ENCODE measurements around the gene IGSF21. TPM values are rescaled to one million over a fixed set of nuclear protein-coding genes. Genes with fewer than 3 reads are reported as not detected.

IGSF21 gene
- total and polyA plus RNA-seq, 2 experiments from 2014 or later: not detected

- Histone ChIP-seq H3K27ac (no peak overlapping the region), H3K4me2 (no peak overlapping the region), H3K4me1 (ENCODE audit: insufficient read depth) (no peaks in the 10 kb centered on the region), H3K27me3 (peaks cover 22% of the 10 kb centered on the region), H2AFZ (no peak overlapping the region), H3K36me3 (replicated peaks; ENCODE audit: insufficient read depth, low read depth) (no peaks in the 10 kb centered on the region), H3K9me3 (ENCODE audit: low read depth) (no peaks in the 10 kb centered on the region), H3K9me2 (replicated peaks; ENCODE audit: insufficient read depth) (no peaks in the 10 kb centered on the region), H3K4me3 (no peak overlapping the region), H3K79me2 (no peaks in the 10 kb centered on the region), H4K20me1 (ENCODE audit: insufficient read depth, poor library complexity, severe bottlenecking) (no peaks in the 10 kb centered on the region)
- TF ChIP-seq CTCF (IDR thresholded peaks at IDR 0.05; ENCODE audit: poor library complexity): no peak
- DNase-seq (ENCODE audit: low spot score): no peak
- WGBS (ENCODE audit: low lambda C conversion rate, missing lambda C conversion rate): 30% methylated on average over 2 of the region's 2 CpGs
These were observed 14.4 kb upstream of the IGSF21 start for GRCh38 chr1:18093193-18093592.

DNA sequence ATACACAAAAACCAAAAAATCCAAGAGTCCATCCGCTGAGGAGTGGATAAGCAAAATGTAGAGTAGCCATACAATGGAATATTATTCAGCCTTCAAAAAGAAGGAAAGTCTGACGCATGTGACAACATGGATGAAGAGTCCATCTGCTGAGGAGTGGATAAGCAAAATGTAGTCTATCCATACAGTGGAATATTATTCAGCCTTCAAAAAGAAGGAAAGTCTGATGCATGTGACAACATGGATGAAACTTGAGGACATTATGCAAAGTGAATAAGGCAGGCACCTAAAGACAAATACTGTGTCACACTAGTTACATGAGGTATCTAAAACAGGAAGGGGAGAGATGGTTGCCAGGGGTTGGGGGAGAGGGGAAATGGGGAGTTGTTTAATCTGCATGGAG, 14.0 kb upstream of the IGSF21 start:
- H3K4me1 ChIP-seq (ENCODE audit: insufficient read depth): no peaks in the 10 kb centered on the region
- 90% methylated on average over 2 of the region's 2 CpGs for WGBS (ENCODE audit: low lambda C conversion rate, missing lambda C conversion rate)
- H3K9me3 ChIP-seq (ENCODE audit: low read depth): no peaks in the 10 kb centered on the region
- H3K4me3 ChIP-seq: no peak overlapping the region
- H2AFZ ChIP-seq: no peak overlapping the region
- H3K27me3 ChIP-seq: peaks cover 27% of the 10 kb centered on the region
- no peaks in the 10 kb centered on the region for H3K9me2 ChIP-seq (replicated peaks; ENCODE audit: insufficient read depth)
- H3K79me2 ChIP-seq: no peaks in the 10 kb centered on the region
- H3K27ac ChIP-seq: no peak overlapping the region
- H4K20me1 ChIP-seq (ENCODE audit: insufficient read depth, poor library complexity, severe bottlenecking): no peaks in the 10 kb centered on the region
- TF ChIP-seq EZH2phosphoT487 (IDR thresholded peaks at IDR 0.05; ENCODE audit: low read depth, severe bottlenecking, unreplicated experiment) (no peak), EZH2 (IDR thresholded peaks at IDR 0.05; ENCODE audit: borderline replicate concordance) (no peak), CTCF (IDR thresholded peaks at IDR 0.05; ENCODE audit: poor library complexity) (no peak)
- H3K4me2 ChIP-seq: no peak overlapping the region
- H3K36me3 ChIP-seq (replicated peaks; ENCODE audit: insufficient read depth, low read depth): no peaks in the 10 kb centered on the region
- no peak for DNase-seq (ENCODE audit: low spot score)

DNA sequence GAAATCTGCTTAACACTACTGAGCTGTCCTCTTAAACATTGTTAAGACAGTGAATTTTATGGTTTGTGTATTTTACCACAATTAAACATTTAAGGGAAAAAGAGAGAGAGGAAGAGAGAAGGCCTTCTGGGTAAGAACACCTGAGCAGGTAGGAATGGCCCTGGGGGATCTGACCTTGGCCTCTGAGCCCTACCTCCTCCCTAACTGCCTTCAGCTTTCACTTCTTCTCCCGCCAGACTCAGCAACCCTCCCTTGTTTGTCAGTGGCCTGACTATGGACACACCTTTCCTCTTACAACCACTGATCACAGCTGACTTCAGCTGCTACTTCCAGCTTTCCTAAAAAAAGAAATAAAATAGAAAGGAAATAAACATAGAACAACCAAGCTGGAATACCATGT, 13.5 kb upstream of the IGSF21 start:
- 60% methylated on average over 1 of the region's 1 CpG for WGBS (ENCODE audit: low lambda C conversion rate, missing lambda C conversion rate)
- Histone ChIP-seq H3K27ac (no peak overlapping the region), H3K36me3 (replicated peaks; ENCODE audit: insufficient read depth, low read depth) (no peaks in the 10 kb centered on the region), H3K4me3 (no peak overlapping the region), H3K4me1 (ENCODE audit: insufficient read depth) (no peaks in the 10 kb centered on the region), H3K4me2 (no peak overlapping the region), H3K9me3 (ENCODE audit: low read depth) (no peaks in the 10 kb centered on the region), H4K20me1 (ENCODE audit: insufficient read depth, poor library complexity, severe bottlenecking) (no peaks in the 10 kb centered on the region), H3K9me2 (replicated peaks; ENCODE audit: insufficient read depth) (no peaks in the 10 kb centered on the region), H3K79me2 (no peaks in the 10 kb centered on the region), H2AFZ (no peak overlapping the region), H3K27me3 (peaks cover 31% of the 10 kb centered on the region)
- TF ChIP-seq EZH2 (IDR thresholded peaks at IDR 0.05; ENCODE audit: borderline replicate concordance) (no peak), EZH2phosphoT487 (IDR thresholded peaks at IDR 0.05; ENCODE audit: low read depth, severe bottlenecking, unreplicated experiment) (no peak), CTCF (IDR thresholded peaks at IDR 0.05; ENCODE audit: poor library complexity) (no peak)
- DNase-seq (ENCODE audit: low spot score): no peak

GRCh38 chr1:18097206-18097605, 10.4 kb upstream of the IGSF21 start:
- Histone ChIP-seq H3K79me2 (no peaks in the 10 kb centered on the region), H3K36me3 (replicated peaks; ENCODE audit: insufficient read depth, low read depth) (no peaks in the 10 kb centered on the region), H3K4me3 (no peak overlapping the region), H3K9me3 (ENCODE audit: low read depth) (no peaks in the 10 kb centered on the region), H3K27ac (no peak overlapping the region), H3K4me1 (ENCODE audit: insufficient read depth) (no peaks in the 10 kb centered on the region), H2AFZ (no peak overlapping the region), H3K9me2 (replicated peaks; ENCODE audit: insufficient read depth) (no peaks in the 10 kb centered on the region), H3K4me2 (no peak overlapping the region), H3K27me3 (peaks cover 46% of the 10 kb centered on the region), H4K20me1 (ENCODE audit: insufficient read depth, poor library complexity, severe bottlenecking) (no peaks in the 10 kb centered on the region)
- no peak for DNase-seq (ENCODE audit: low spot score)
- TF ChIP-seq CTCF (IDR thresholded peaks at IDR 0.05; ENCODE audit: poor library complexity) (no peak), EZH2phosphoT487 (IDR thresholded peaks at IDR 0.05; ENCODE audit: low read depth, severe bottlenecking, unreplicated experiment) (no peak)
